GM12801 (cell line): ENCODE measurements around the gene MIER2.

Experiments used
- CTCF ChIP-seq: IDR thresholded peaks from one replicate; pipeline ENCODE4 v1.5.1; 2011; ENCODE audit warnings: control low read depth; ENCODE audit not compliant: insufficient read length; ENCODE audit errors: extremely low read depth

MIER2 gene

DNA sequence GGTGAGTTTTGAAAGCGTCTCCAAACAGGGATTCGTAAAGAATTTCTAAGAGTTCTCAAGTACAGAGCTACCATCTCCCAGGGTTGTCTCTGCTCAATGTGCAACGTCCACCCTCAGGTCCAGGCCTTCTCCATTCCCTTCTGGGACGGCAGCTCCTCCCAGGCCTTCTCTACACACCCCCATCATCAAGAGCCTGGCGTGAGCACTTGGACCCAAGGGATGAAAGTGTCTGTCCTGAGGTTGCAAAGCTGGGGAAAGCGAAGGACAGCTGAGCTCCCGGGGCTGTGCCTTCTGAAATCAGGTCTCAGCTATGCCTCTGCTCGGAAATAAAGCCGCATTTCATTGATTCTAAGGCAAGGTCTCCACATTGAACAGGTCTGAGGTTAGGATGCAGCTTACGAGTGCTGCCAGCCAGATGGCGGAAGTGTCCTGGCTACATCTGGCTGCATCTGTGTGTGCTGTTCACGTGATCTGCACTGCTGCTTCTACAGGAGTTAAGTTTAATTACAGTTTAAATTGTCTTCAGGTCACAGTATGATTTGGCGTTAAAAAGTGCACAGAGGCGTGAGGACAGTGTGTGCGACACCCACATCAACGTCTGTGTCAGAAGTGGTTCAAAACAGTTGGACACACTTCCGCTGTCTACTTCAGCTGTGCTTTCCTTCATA, 27.0 kb upstream of the MIER2 start:
- TF ChIP-seq CTCF: no peak

- no peak for TF ChIP-seq CTCF
Observed at GRCh38 chr19:370641-371330, 26.2 kb upstream of the MIER2 start.

- TF ChIP-seq CTCF: no peak
Observed at GRCh38 chr19:369876-370275, 25.3 kb upstream of the MIER2 start.

DNA sequence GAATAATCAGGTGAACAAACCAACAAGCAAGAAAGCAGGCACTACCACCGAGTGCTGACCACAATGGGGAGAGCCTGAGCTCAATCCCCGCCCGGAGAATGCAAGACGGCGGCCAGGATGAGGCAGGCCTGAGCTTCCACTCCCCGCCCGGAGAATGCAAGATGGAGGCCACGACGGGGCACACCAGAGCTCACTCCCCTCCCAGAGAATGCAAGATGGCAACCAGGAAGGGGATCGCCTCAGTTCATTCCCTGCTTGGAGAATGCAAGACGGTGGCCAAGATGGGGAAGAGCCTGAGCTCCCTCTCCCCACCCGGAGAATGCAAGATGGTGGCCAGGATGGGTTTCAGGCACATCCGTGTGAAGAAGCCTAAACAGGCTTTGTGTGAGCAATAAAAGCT, 24.7 kb upstream of the MIER2 start:
- TF ChIP-seq CTCF: no peak

DNA sequence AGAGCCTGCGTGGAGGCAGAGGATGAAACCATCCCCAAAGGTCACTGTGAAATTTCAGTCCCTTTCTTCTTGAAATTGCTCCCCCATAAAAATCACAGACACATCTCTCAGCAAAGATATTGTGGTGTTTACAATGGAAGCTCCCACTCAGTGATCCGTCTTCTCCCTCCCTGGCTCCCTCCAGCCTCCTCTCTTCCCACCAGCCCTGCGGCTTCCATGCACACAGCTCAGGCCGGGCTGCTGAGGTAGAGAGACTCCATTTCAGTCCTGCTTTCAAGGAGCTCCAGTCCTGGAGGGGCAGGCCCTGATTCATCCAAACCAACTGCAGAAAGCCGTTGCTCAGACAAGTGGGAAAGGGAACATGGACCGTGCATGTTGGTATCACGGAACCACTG, 24.0 kb upstream of the MIER2 start:
- TF ChIP-seq CTCF: no peak

GRCh38 chr19:367963-368629, 23.5 kb upstream of the MIER2 start:
- TF ChIP-seq CTCF: no peak

DNA sequence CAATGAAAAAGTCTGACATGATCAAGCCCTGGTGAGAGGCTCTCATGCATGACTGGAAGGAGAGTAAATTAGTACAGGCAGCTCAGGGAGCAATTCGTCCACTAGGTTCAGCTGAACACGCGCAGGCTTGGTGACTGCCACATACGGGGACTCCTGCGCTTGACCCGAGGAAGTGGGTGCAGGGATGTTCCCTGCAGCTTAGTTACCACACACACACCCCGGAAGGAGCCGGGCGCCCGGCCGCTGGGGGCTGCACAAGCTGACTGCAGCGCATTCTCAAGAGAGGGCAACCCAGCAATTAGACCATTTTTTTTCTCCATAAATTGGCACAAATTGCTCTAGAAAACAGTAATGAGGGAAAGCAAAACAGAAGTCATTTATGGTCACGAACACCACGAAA, 23.0 kb upstream of the MIER2 start:
- no peak for TF ChIP-seq CTCF
